ENCODE measurements around the gene OOSP4A. TPM values are rescaled to one million over a fixed set of nuclear protein-coding genes. Genes with fewer than 3 reads are reported as not detected.
"Not testable (repeated sequence)": the region's sequence is repeated elsewhere in the genome, so short reads cannot be mapped to it uniquely, and the experiment has no call there.

Gene OOSP4A
- polyA plus RNA-seq, 1 donor from 2014 or later, result not detected

DNA sequence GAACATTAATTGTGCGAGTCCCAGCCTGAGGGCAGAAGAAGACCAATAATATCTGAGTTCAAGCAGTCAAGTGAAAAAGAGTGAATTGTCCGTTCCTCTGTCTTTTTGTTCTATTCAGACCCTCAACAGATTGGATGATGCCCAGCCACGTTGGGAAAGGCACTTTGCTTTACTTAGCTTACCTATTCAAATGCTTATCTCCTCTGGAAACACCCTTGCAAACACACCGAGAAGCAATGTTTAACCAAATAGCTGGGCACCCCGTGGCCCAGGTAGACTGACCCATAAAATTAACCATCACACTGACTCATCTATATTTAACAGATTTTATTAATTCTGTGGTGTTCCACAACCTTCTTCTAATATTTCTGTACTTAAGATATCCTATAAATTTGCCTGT lies 9.3 kb downstream of the OOSP4A start:
- H3K9ac ChIP-seq (ENCODE audit: low read length), result no peak overlapping the region
- H3K36me3 ChIP-seq (ENCODE audit: insufficient read depth, low read length), result no peaks in the 10 kb centered on the region
- no peaks in the 10 kb centered on the region for H3K27me3 ChIP-seq (ENCODE audit: insufficient read depth, low read depth, low read length)
- no peak overlapping the region for H2AFZ ChIP-seq (ENCODE audit: low read depth, low read length)
- H3K79me2 ChIP-seq (replicated peaks; ENCODE audit: insufficient read depth, low read length), result no peaks in the 10 kb centered on the region
- no peaks in the 10 kb centered on the region for H4K20me1 ChIP-seq (ENCODE audit: insufficient read depth)
- H3K9me2 ChIP-seq (ENCODE audit: insufficient read depth, low read length), result no peaks in the 10 kb centered on the region
- no peak overlapping the region for H3K4me2 ChIP-seq (ENCODE audit: low read length)
- no peak overlapping the region for H3K27ac ChIP-seq (ENCODE audit: low read length)
- H3F3A ChIP-seq (ENCODE audit: insufficient read depth, low read length, poor library complexity, severe bottlenecking), result no peaks in the 10 kb centered on the region
- TF ChIP-seq SMC3 (conservative IDR thresholded peaks at IDR 0.05; ENCODE audit: poor library complexity) (no peak), RAD21 (conservative IDR thresholded peaks at IDR 0.05) (no peak)
- no peaks in the 10 kb centered on the region for H3K9me3 ChIP-seq (ENCODE audit: low read length)
- no peak overlapping the region for H3K4me3 ChIP-seq (ENCODE audit: low read length)

DNA sequence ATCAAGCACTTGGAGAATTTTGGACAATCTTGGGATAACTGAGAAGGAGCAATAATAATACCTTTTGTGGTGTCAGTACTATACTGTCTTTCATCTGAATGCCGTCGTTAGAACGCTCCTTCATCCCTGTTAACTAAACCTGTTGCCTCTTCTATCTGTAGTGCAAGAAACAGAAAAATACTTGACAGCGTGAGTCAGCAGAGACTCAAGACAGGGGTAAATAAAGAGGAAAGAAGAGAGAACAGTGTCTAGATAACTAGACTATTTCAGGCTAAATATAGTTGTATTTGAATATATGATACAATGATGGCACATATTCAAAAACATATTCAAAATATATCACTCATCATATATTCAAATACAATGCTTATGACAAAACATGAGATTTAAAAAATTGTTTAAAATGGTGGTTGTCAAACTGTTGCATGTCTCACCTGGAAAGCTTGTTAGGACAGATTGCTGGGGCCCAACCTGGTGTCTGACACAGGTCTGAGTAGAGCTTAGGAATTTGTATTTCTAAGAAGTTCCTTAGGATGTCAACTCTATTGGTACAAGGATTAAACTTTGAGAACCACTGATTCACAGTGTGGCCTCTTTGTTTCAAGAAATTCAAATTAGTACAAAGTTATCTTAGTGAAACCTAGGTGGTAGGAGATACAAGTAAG lies 17.4 kb downstream of the OOSP4A start:
- H3K36me3 ChIP-seq (ENCODE audit: insufficient read depth, low read length), result no peaks in the 10 kb centered on the region
- H4K20me1 ChIP-seq (ENCODE audit: insufficient read depth), result no peaks in the 10 kb centered on the region
- H3K9me3 ChIP-seq (ENCODE audit: low read length), result no peaks in the 10 kb centered on the region
- no peak overlapping the region for H3K9ac ChIP-seq (ENCODE audit: low read length)
- H3K27me3 ChIP-seq (ENCODE audit: insufficient read depth, low read depth, low read length), result no peaks in the 10 kb centered on the region
- H3F3A ChIP-seq (ENCODE audit: insufficient read depth, low read length, poor library complexity, severe bottlenecking), result no peaks in the 10 kb centered on the region
- H3K79me2 ChIP-seq (replicated peaks; ENCODE audit: insufficient read depth, low read length), result no peaks in the 10 kb centered on the region
- TF ChIP-seq POLR2AphosphoS5 (IDR thresholded peaks at IDR 0.05) (no peak), EP300 (conservative IDR thresholded peaks at IDR 0.05; ENCODE audit: poor library complexity, severe bottlenecking) (no peak), EZH2 (IDR thresholded peaks at IDR 0.05; ENCODE audit: borderline replicate concordance, insufficient read depth, low read length, poor library complexity, severe bottlenecking) (no peak), SMC3 (conservative IDR thresholded peaks at IDR 0.05; ENCODE audit: poor library complexity) (no peak), TAF1 (IDR thresholded peaks at IDR 0.05; ENCODE audit: low read depth) (no peak), RAD21 (conservative IDR thresholded peaks at IDR 0.05) (no peak), MXI1 (conservative IDR thresholded peaks at IDR 0.05; ENCODE audit: poor library complexity, severe bottlenecking) (no peak)
- TF ChIP-seq, protein P1, sequence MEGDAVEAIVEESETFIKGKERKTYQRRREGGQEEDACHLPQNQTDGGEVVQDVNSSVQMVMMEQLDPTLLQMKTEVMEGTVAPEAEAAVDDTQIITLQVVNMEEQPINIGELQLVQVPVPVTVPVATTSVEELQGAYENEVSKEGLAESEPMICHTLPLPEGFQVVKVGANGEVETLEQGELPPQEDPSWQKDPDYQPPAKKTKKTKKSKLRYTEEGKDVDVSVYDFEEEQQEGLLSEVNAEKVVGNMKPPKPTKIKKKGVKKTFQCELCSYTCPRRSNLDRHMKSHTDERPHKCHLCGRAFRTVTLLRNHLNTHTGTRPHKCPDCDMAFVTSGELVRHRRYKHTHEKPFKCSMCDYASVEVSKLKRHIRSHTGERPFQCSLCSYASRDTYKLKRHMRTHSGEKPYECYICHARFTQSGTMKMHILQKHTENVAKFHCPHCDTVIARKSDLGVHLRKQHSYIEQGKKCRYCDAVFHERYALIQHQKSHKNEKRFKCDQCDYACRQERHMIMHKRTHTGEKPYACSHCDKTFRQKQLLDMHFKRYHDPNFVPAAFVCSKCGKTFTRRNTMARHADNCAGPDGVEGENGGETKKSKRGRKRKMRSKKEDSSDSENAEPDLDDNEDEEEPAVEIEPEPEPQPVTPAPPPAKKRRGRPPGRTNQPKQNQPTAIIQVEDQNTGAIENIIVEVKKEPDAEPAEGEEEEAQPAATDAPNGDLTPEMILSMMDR (IDR thresholded peaks at IDR 0.05; ENCODE audit: poor library complexity, severe bottlenecking), result no peak
- TF ChIP-seq, protein P2, sequence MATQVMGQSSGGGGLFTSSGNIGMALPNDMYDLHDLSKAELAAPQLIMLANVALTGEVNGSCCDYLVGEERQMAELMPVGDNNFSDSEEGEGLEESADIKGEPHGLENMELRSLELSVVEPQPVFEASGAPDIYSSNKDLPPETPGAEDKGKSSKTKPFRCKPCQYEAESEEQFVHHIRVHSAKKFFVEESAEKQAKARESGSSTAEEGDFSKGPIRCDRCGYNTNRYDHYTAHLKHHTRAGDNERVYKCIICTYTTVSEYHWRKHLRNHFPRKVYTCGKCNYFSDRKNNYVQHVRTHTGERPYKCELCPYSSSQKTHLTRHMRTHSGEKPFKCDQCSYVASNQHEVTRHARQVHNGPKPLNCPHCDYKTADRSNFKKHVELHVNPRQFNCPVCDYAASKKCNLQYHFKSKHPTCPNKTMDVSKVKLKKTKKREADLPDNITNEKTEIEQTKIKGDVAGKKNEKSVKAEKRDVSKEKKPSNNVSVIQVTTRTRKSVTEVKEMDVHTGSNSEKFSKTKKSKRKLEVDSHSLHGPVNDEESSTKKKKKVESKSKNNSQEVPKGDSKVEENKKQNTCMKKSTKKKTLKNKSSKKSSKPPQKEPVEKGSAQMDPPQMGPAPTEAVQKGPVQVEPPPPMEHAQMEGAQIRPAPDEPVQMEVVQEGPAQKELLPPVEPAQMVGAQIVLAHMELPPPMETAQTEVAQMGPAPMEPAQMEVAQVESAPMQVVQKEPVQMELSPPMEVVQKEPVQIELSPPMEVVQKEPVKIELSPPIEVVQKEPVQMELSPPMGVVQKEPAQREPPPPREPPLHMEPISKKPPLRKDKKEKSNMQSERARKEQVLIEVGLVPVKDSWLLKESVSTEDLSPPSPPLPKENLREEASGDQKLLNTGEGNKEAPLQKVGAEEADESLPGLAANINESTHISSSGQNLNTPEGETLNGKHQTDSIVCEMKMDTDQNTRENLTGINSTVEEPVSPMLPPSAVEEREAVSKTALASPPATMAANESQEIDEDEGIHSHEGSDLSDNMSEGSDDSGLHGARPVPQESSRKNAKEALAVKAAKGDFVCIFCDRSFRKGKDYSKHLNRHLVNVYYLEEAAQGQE (IDR thresholded peaks at IDR 0.05; ENCODE audit: borderline replicate concordance), result no peak
- no peak overlapping the region for H2AFZ ChIP-seq (ENCODE audit: low read depth, low read length)
- no peaks in the 10 kb centered on the region for H3K9me2 ChIP-seq (ENCODE audit: insufficient read depth, low read length)
- H3K27ac ChIP-seq (ENCODE audit: low read length), result no peak overlapping the region
- no peak overlapping the region for H3K4me2 ChIP-seq (ENCODE audit: low read length)
- no peak overlapping the region for H3K4me3 ChIP-seq (ENCODE audit: low read length)

DNA sequence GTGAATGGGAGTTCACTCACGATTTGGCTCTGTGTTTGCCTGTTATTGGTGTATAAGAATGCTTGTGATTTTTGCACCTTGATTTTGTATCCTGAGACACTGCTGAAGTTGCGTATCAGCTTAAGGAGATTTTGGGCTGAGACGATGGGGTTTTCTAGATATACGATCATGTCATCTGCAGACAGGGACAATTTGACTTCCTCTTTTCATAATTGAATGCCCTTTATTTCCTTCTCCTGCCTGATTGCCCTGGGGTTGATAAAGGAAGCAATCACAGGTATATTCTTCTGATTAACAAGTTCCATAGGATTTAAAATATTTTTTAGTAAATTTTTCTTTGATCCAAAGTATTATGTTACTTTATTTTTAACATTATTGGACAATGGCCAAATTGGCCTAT lies 18.2 kb downstream of the OOSP4A start:
- H3K9me2 ChIP-seq (ENCODE audit: insufficient read depth, low read length); H2AFZ ChIP-seq (ENCODE audit: low read depth, low read length); H3F3A ChIP-seq (ENCODE audit: insufficient read depth, low read length, poor library complexity, severe bottlenecking); H3K27me3 ChIP-seq (ENCODE audit: insufficient read depth, low read depth, low read length); H3K4me3 ChIP-seq (ENCODE audit: low read length); H3K4me2 ChIP-seq (ENCODE audit: low read length); H3K9me3 ChIP-seq (ENCODE audit: low read length); H3K9ac ChIP-seq (ENCODE audit: low read length); H3K36me3 ChIP-seq (ENCODE audit: insufficient read depth, low read length); H3K79me2 ChIP-seq (replicated peaks; ENCODE audit: insufficient read depth, low read length); H4K20me1 ChIP-seq (ENCODE audit: insufficient read depth); H3K27ac ChIP-seq (ENCODE audit: low read length): not testable (repeated sequence)

Data from neural cell (in vitro differentiated cells).